IPS-20b (cell line): Measurements from ENCODE around the gene R3HDM4.
"Not testable (repeated sequence)": the region's sequence is repeated elsewhere in the genome, so short reads cannot be mapped to it uniquely, and the experiment has no call there.

Experiments
- H3K27ac ChIP-seq: one replicate; pipeline ENCODE4 v1.5.1; 2013; ENCODE audit warnings: low read length
- H3K27me3 ChIP-seq: 2 replicates; pipeline ENCODE4 v1.6.1; 2013; ENCODE audit warnings: mild to moderate bottlenecking, low read length, inconsistent platforms; ENCODE audit not compliant: insufficient read depth
- H3K36me3 ChIP-seq: 2 replicates; pipeline ENCODE4 v1.6.1; 2013; ENCODE audit warnings: low read depth, mild to moderate bottlenecking, inconsistent platforms, low read length, moderate library complexity; ENCODE audit not compliant: insufficient read depth
- H3K4me1 ChIP-seq: 2 replicates; pipeline ENCODE4 v1.6.1; 2013; ENCODE audit warnings: mild to moderate bottlenecking, control low read depth, inconsistent platforms, low read length, moderate library complexity; ENCODE audit not compliant: insufficient read depth
- H3K4me3 ChIP-seq: 2 replicates; pipeline ENCODE4 v1.5.1; 2013; ENCODE audit warnings: mild to moderate bottlenecking, low read length, inconsistent platforms
- H3K9ac ChIP-seq: 2 replicates; pipeline ENCODE4 v1.6.1; 2013; ENCODE audit warnings: low read depth, mild to moderate bottlenecking, inconsistent platforms, low read length, moderate library complexity
- H3K9me3 ChIP-seq: 2 replicates; pipeline ENCODE4 v1.6.1; 2013; ENCODE audit warnings: mild to moderate bottlenecking, low read depth, low read length, inconsistent platforms; ENCODE audit not compliant: insufficient read depth

The R3HDM4 gene

GRCh38 chr19:913080-913748 lies at the start of gene R3HDM4:
Gene R3HDM4 (minus strand): TSS chr19:913219. CDS start chr19:913157, 62 bp downstream.
- Histone ChIP-seq H3K9ac (peak within 1 kb of the TSS; percentile 51; the same call in 1 of the 2 replicates), H3K36me3 (no peaks in the 10 kb centered on the region), H3K9me3 (no peaks in the 10 kb centered on the region), H3K27ac (no peak within 1 kb of the TSS), H3K4me1 (no peaks in the 10 kb centered on the region), H3K27me3 (peaks cover 37% of the 10 kb centered on the region), H3K4me3 (peak within 1 kb of the TSS; percentile 78)

GRCh38 chr19:961866-962620 lies 49.0 kb upstream of the R3HDM4 start:
- no peak overlapping the region for H3K27ac ChIP-seq
- H3K9me3 ChIP-seq: 0 out of 2 replicates have a peak, but pooled peaks cover 3% of the 10 kb centered on the region
- peaks cover 4% of the 10 kb centered on the region; the same call in 1 of the 2 replicates for H3K4me1 ChIP-seq
- H3K4me3 ChIP-seq: no peak overlapping the region
- peaks cover 34% of the 10 kb centered on the region for H3K36me3 ChIP-seq
- H3K27me3 ChIP-seq: no peaks in the 10 kb centered on the region
- H3K9ac ChIP-seq: no peak overlapping the region

DNA sequence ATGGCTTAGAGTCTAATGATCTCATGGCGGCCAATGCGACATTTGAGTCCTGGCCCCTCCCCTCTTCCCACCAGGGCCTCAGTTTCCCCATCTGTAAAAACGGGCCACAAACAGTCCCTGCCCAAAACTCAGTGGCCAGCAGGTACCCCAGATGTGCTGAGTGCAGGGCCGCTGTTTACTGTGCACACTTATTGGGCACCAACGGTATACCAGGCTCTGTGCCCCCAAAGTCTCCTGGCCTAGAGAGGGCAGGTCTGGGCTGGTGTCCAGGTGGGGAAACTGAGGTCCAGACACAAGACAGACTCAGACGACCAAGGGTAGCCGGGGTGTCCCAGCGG lies 47.6 kb upstream of the R3HDM4 start:
- H3K36me3 ChIP-seq: peaks cover 26% of the 10 kb centered on the region
- H3K27me3 ChIP-seq: no peaks in the 10 kb centered on the region
- no peak overlapping the region for H3K27ac ChIP-seq
- no peak overlapping the region for H3K4me3 ChIP-seq
- peaks cover 11% of the 10 kb centered on the region; the same call in 1 of the 2 replicates for H3K4me1 ChIP-seq
- H3K9me3 ChIP-seq: no peaks in the 10 kb centered on the region
- H3K9ac ChIP-seq: no peak overlapping the region

DNA sequence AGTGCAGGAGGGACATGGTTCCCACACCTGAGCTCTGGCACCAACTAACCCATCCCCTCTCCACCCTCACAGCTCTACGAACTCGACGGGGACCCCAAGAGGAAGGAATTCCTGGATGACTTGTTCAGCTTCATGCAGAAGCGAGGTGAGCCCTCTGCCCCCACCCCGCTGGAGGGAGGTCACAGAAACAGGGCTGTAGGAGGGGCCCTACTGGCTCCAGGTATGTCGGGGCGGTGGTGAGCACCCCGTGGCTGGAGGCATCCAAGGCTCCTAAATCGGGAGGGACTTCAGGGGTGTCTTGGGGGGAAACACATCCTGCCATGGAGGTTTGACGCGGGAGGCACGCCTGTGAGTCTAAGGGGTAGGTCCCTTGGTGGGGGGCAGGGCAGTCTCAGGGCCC lies 47.0 kb upstream of the R3HDM4 start:
- Histone ChIP-seq H3K9me3 (no peaks in the 10 kb centered on the region), H3K4me3 (no peak overlapping the region), H3K4me1 (peaks cover 11% of the 10 kb centered on the region; the same call in 1 of the 2 replicates), H3K27ac (no peak overlapping the region), H3K27me3 (no peaks in the 10 kb centered on the region), H3K9ac (no peak overlapping the region), H3K36me3 (peaks cover 20% of the 10 kb centered on the region)

DNA sequence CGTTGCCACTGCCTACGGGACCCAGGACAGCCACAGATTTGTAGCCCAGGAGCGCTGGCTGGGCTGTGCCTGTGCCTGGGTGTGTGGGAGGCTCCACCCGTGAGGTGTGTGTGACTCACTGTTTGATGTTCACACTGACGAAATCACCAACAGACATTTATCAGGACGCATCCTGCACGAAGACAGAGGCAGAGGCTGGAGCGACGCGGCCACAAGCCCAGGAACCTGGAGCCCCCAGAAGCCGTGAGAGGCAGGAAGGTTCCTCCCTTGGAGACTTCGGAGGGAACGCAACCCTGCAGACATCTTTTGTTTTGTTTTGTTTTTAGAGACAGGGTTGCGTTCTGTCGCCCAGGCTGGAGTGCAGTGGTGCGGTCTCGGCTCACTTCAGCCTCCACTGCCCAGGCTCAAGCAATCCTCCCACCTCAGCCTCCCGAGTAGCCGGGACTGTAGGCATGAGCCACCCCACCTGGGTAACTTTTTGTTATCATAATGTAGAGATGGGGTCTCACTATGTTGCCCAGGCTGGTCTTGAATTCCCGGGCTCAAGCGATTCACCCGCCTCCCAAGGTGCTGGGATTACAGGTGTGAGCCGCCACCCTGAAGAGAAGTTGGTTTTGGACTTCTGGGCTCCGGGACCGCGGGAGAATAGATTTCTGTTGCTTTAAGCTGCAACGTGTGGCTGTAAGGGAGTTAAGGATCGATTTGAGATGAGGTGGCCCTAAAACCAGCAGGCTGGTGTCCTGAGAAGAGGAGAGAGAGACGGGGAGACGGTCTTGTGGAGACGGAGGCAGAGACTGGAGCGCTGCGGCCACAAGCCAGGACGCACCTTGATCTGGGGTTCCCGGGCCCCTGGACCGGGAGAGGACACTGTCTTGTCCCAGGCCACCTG lies 46.2 kb upstream of the R3HDM4 start:
- Histone ChIP-seq H3K27me3 (no peaks in the 10 kb centered on the region), H3K4me1 (peaks cover 14% of the 10 kb centered on the region; the same call in 1 of the 2 replicates), H3K4me3 (no peak overlapping the region), H3K27ac (no peak overlapping the region), H3K36me3 (peaks cover 12% of the 10 kb centered on the region), H3K9me3 (no peaks in the 10 kb centered on the region), H3K9ac (no peak overlapping the region)

DNA sequence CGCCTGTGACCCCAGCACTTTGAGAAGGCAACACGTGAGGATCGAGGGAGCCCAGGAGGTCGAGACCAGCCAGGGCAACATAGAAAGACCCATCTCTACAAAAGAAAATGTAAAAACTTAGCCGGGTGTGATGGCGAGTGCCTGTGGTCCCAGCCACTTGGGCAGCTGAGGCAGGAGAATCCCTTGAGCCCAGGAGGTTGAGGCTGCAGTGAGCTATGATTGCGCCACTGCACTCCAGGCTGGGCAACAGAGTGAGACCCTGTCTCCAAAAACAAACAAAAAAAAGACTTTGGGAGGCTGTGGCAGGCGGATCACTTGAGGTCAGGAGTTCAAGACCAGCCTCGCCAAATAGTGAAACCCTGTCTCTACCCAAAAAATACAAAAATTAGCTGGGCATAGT lies 44.6 kb upstream of the R3HDM4 start:
- H3K36me3 ChIP-seq, H3K9ac ChIP-seq: not testable (repeated sequence)
- H3K4me1 ChIP-seq: peaks cover 16% of the 10 kb centered on the region; the same call in 1 of the 2 replicates

DNA sequence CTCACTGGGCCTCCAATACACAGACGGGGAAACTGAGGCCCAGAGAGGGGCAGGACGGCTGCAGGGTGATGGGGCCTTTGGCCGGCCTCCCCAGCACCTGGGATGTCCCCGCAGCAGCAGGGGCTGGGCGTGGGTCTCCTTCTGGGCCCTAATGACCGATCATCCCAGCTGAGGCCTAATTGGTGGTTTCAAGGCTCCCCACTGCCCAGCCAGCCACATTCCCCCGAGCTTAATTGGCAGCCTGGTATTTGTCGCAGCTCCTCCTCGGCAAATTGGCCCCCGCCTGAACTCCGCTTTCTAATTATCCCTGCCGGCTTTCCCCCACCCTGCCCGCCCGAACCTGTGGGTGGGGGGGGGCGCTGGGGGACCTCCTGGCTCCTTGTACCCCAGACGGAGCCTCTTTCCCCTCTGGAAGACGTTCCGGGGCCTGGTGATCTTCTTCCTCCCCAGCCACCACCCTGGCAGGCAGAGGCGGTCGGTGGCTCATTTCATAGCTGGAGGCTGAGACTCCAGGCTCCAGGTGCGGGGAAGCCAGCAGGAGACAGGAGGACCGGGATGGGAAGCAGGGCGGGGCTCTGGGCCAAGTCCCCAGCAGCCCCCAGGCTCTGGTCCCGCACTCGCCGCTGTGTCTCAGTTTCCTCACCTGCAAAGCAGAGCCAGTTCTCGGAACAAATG lies 43.9 kb upstream of the R3HDM4 start:
- peaks cover 8% of the 10 kb centered on the region; the same call in 1 of the 2 replicates for H3K36me3 ChIP-seq
- peaks cover 17% of the 10 kb centered on the region; the same call in 1 of the 2 replicates for H3K4me1 ChIP-seq
- H3K9ac ChIP-seq: no peak overlapping the region
- H3K27ac ChIP-seq: no peak overlapping the region
- no peaks in the 10 kb centered on the region for H3K9me3 ChIP-seq
- no peaks in the 10 kb centered on the region for H3K27me3 ChIP-seq
- no peak overlapping the region for H3K4me3 ChIP-seq

More for the DNA sequence above, 44.6 kb upstream of the R3HDM4 start:
- H3K27ac ChIP-seq, H3K27me3 ChIP-seq, H3K4me3 ChIP-seq, H3K9me3 ChIP-seq: not testable (repeated sequence)

DNA sequence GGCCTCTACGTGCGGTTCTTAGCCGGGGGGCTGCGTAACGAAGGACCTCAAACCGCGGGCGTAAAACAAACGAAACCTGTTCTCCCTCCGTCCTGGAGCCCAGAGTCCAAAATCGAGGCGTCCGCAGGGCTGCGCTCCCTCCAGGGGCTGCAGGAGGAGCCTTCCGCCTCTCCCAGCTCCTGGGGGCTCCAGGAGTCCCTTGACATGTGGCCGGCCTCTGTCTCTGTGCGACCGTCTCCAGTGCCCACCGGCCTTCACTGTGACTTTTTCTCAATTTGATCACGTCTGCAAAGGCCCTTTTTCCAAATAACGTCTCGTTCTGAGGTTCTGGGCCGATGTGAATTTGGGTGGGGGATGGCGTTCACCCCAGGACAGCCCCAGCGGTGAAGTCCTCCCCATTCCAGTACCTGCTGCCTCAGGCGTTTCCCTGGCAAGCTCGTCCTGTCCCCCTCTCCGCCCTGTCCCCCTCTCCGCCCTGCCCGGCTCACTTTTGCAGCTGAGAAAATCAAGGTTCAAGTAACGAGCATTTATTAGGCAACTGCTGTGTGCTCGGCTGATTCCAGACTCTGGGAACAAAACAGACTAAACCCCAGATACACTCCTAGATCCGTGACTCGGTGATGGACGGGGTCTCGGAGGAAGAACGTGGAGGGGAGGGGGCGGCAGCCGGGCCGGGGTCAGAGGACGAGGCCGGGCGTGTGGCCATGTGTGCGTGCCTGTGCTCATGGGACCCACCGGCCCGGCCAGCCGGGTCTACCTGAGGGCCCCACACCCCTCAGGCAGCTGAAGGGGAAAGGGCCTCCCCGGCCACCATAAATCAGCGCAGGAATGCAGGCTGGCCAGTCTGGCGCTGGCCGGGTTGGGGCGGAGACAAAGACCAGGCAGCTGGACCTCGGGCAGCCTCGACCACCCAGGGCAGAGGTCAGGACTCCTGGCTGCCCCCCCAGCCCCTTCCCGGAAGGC lies 43.1 kb upstream of the R3HDM4 start:
- H3K36me3 ChIP-seq: peaks cover 8% of the 10 kb centered on the region; the same call in 1 of the 2 replicates
- no peaks in the 10 kb centered on the region for H3K9me3 ChIP-seq
- no peak overlapping the region for H3K27ac ChIP-seq
- no peak overlapping the region for H3K4me3 ChIP-seq
- peaks cover 17% of the 10 kb centered on the region; the same call in 1 of the 2 replicates for H3K4me1 ChIP-seq
- no peaks in the 10 kb centered on the region for H3K27me3 ChIP-seq
- H3K9ac ChIP-seq: no peak overlapping the region

GRCh38 chr19:954672-955494 lies 41.9 kb upstream of the R3HDM4 start:
- H3K27me3 ChIP-seq: no peaks in the 10 kb centered on the region
- H3K9ac ChIP-seq: no peak overlapping the region
- peaks cover 17% of the 10 kb centered on the region; the same call in 1 of the 2 replicates for H3K4me1 ChIP-seq
- no peaks in the 10 kb centered on the region for H3K9me3 ChIP-seq
- H3K4me3 ChIP-seq: no peak overlapping the region
- peaks cover 4% of the 10 kb centered on the region; the same call in 1 of the 2 replicates for H3K36me3 ChIP-seq
- H3K27ac ChIP-seq: no peak overlapping the region

GRCh38 chr19:954272-954671 lies 41.3 kb upstream of the R3HDM4 start:
- H3K27me3 ChIP-seq: no peaks in the 10 kb centered on the region
- no peak overlapping the region for H3K9ac ChIP-seq
- H3K4me3 ChIP-seq: no peak overlapping the region
- H3K36me3 ChIP-seq: peaks cover 4% of the 10 kb centered on the region; the same call in 1 of the 2 replicates
- H3K27ac ChIP-seq: no peak overlapping the region
- no peaks in the 10 kb centered on the region for H3K9me3 ChIP-seq
- peaks cover 17% of the 10 kb centered on the region; the same call in 1 of the 2 replicates for H3K4me1 ChIP-seq
